Measurements from ENCODE around the gene FOXN3.

GRCh38 chr14:89461256-89461655 is 44.2 kb upstream of the FOXN3 start:
- no peak for TF ChIP-seq POLR2A (IDR thresholded peaks at IDR 0.05)
- no peak for TF ChIP-seq CTCF (IDR thresholded peaks at IDR 0.05)
- TF ChIP-seq EP300 (IDR thresholded peaks at IDR 0.05): no peak
